ENCODE results near the gene TNPO3. TPM values are rescaled to one million over a fixed set of nuclear protein-coding genes. Genes with fewer than 3 reads are reported as not detected.

The TNPO3 gene
- total RNA-seq, 1 experiment from 2014 or later = 61.5 TPM

DNA sequence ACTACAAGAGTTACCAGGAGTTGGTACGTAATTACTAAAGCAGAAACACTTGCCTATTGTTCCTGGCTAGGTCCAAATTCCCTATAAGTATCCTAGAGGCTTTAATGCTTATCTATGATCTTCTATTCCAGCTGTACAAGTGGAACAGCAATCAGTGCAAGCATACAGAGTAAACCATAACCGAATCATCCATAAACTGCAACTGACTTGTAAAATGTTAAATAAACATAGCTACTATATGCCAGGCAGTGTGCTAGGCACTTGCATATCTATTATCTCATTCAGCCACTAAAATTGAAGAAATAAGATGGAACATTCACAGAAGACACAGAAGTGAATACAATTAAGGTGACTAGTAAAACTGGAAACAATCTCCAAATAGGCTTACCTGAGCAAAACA is 61.5 kb downstream of the TNPO3 start:
- Histone ChIP-seq H3K9me3 (replicated peaks) (no peaks in the 10 kb centered on the region), H3K27me3 (replicated peaks) (no peaks in the 10 kb centered on the region), H3K4me3 (no peak overlapping the region), H3K27ac (no peak overlapping the region), H3K36me3 (peaks cover 77% of the 10 kb centered on the region), H3K4me1 (replicated peaks) (peaks cover 7% of the 10 kb centered on the region)
- no peak for DNase-seq (ENCODE audit: low read depth in 1 of 2, low spot score in 2 of 2)

DNA sequence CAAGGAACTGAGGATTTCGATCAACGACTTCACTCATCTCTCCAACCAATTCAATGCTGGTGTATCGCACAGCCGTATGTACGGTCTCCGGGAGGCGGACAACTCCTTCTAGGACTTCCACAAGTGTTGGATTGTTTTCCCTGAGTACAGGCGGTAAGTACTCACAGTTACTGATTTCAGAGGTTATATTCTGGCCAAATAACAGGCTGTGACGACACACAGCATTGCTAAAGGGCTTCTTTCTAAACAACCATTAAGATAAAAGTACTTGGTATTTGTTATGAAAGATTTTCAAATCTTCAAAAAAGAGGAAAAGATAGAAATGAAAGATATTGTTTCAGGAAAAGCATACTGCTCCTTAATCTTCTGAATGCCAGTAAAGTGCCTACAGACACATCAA is 65.0 kb downstream of the TNPO3 start:
- no peak for DNase-seq (ENCODE audit: low read depth in 1 of 2, low spot score in 2 of 2)
- H3K4me3 ChIP-seq = no peak overlapping the region
- H3K4me1 ChIP-seq (replicated peaks) = no peaks in the 10 kb centered on the region
- H3K36me3 ChIP-seq = peaks cover 83% of the 10 kb centered on the region
- H3K27me3 ChIP-seq (replicated peaks) = no peaks in the 10 kb centered on the region
- no peaks in the 10 kb centered on the region for H3K9me3 ChIP-seq (replicated peaks)
- H3K27ac ChIP-seq = no peak overlapping the region

DNA sequence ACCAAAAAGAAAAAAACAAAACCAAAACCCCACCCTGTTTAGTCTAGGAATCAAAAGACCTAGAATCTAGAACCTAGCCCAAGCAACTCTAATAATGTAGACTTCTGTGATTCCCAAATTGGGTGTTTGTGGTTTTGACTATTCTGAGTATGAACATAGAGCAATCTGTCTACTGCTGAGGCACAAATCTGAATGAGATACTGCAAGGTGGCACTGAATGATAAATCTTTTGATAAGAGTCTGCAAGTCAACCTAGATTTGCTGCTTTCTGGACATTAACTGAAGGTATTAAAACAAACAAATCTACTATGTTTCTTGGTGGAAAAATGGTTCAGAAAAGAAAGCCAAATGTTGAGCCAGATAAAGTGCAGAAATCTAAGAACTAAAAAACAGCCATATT is 66.5 kb downstream of the TNPO3 start:
- Histone ChIP-seq H3K4me3 (no peak overlapping the region), H3K27ac (no peak overlapping the region), H3K36me3 (peaks cover 85% of the 10 kb centered on the region), H3K27me3 (replicated peaks) (no peaks in the 10 kb centered on the region), H3K9me3 (replicated peaks) (no peaks in the 10 kb centered on the region), H3K4me1 (replicated peaks) (no peaks in the 10 kb centered on the region)
- DNase-seq (ENCODE audit: low read depth in 1 of 2, low spot score in 2 of 2) = no peak

DNA sequence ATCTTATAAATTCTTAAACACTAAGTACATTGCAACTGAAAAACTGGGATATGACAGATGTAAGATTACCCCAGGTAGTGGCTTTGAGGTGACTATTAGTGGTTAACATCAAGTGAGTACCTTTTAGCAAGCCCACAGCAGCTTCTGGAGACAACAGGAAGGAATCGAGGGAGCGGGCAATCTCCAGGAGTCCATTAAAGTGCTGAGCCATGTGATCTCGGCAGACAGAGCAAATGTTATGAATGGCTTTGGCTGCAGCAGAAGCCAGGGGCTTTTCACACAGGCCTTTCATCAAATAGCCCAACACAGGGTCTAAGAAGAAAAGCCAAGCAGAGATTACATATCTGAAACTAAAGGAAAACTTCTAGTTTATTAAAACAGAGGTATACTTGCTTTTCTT is 68.3 kb downstream of the TNPO3 start:
- Histone ChIP-seq H3K27me3 (replicated peaks) (no peaks in the 10 kb centered on the region), H3K36me3 (peaks cover 89% of the 10 kb centered on the region), H3K4me1 (replicated peaks) (no peaks in the 10 kb centered on the region), H3K9me3 (replicated peaks) (no peaks in the 10 kb centered on the region), H3K4me3 (no peak overlapping the region), H3K27ac (no peak overlapping the region)
- no peak for DNase-seq (ENCODE audit: low read depth in 1 of 2, low spot score in 2 of 2)

DNA sequence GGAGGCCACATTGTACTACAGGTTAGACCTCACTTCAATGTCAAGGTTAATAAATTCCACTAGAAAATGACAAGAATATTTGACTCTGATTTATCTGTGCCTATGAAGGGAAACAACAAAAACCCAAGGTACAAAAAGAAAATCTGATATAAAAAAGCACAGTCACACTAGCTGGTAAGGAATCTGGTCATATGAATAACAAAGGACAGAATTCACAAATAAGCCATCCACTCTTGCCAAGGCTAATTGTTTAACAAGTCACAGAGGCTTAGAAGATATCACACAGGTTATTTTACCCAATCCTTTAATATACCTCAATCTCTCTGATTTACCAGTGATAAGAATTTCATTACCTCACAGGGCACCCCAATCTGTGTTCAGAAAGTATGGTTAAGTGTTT is 69.3 kb downstream of the TNPO3 start:
- no peak overlapping the region for H3K4me3 ChIP-seq
- H3K27me3 ChIP-seq (replicated peaks) = no peaks in the 10 kb centered on the region
- H3K27ac ChIP-seq = no peak overlapping the region
- no peaks in the 10 kb centered on the region for H3K9me3 ChIP-seq (replicated peaks)
- DNase-seq (ENCODE audit: low read depth in 1 of 2, low spot score in 2 of 2) = no peak
- no peaks in the 10 kb centered on the region for H3K4me1 ChIP-seq (replicated peaks)
- peaks cover 88% of the 10 kb centered on the region for H3K36me3 ChIP-seq

DNA sequence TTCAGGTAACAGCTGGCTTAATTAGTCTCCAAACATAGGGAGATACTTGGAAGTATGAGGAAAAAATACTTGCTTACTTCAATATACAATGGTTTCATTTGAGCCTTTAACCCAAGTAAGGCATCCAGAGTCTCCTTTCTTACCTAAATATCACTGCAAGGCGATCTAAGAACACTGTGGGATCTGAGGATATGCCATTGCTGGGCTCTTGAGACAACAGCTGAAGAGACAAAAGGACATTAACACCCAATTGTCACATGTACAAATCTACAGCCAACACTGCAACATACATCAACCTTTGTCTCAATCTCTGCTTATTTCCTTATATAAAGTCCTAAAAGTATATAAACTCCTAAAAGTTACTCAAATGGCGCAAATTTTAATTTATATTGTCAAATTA is 72.8 kb downstream of the TNPO3 start:
- H3K4me1 ChIP-seq (replicated peaks) = no peaks in the 10 kb centered on the region
- no peaks in the 10 kb centered on the region for H3K27me3 ChIP-seq (replicated peaks)
- no peak for DNase-seq (ENCODE audit: low read depth in 1 of 2, low spot score in 2 of 2)
- H3K27ac ChIP-seq = no peak overlapping the region
- H3K36me3 ChIP-seq = peaks cover 91% of the 10 kb centered on the region
- no peak overlapping the region for H3K4me3 ChIP-seq
- no peaks in the 10 kb centered on the region for H3K9me3 ChIP-seq (replicated peaks)

DNA sequence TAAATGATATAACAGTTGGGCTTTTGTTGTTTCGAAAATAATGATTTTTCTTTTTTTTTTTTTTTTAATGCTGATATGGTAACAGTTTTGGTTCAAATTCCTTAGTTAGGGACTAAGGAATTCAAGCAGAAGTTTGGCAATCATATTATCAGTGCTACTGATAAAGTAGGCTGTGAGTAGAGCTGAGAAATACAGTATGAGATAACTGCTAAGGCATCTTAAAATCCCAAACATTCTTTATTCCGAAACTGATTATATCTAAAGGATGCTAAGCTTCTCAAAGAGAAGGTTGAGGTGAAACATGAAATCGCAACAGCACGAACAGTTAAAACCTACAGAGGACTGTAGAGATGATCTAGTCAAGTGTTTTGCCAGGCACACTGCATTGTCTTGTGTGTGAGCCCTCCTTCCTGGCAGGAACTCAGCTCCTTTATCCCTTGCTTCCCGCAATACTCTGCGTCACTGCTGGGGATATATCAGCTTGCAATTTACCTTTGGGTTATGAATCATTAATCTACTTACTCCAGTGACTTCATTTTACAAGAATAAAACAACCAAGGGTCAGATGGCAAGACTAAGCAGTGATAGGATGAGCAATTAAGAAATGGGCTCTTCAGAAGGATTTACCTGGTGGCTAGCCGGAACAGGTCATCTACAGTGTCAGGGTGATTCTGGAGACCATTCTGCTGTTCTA is 80.5 kb downstream of the TNPO3 start:
- Histone ChIP-seq H3K27ac (no peak overlapping the region), H3K27me3 (replicated peaks) (no peaks in the 10 kb centered on the region), H3K9me3 (replicated peaks) (no peaks in the 10 kb centered on the region), H3K36me3 (peaks cover 92% of the 10 kb centered on the region), H3K4me3 (no peak overlapping the region), H3K4me1 (replicated peaks) (no peaks in the 10 kb centered on the region)
- DNase-seq (ENCODE audit: low read depth in 1 of 2, low spot score in 2 of 2) = no peak

DNA sequence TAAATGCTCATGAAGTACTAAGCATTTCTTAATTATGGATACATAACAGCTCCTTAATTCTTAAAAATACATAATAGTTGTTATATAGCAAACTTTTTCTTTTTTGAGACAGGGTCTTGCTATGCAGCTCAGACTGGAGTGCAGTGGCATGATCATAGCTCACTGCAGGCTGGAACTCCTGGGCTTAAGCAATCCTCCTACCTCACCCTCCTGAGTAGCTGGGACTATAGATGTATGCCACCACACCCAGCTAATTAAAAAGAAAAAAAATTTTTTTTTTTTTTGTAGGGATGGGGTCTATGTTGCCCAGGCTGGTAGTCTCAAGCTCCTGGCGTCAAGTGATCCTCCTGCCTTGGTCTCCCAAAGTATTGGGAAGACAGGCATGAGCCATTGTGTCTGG is 86.3 kb downstream of the TNPO3 start:
- no peak overlapping the region for H3K27ac ChIP-seq
- no peaks in the 10 kb centered on the region for H3K9me3 ChIP-seq (replicated peaks)
- no peak overlapping the region for H3K4me3 ChIP-seq
- no peaks in the 10 kb centered on the region for H3K27me3 ChIP-seq (replicated peaks)
- H3K36me3 ChIP-seq = peaks cover 81% of the 10 kb centered on the region
- no peaks in the 10 kb centered on the region for H3K4me1 ChIP-seq (replicated peaks)
- DNase-seq (ENCODE audit: low read depth in 1 of 2, low spot score in 2 of 2) = no peak

DNA sequence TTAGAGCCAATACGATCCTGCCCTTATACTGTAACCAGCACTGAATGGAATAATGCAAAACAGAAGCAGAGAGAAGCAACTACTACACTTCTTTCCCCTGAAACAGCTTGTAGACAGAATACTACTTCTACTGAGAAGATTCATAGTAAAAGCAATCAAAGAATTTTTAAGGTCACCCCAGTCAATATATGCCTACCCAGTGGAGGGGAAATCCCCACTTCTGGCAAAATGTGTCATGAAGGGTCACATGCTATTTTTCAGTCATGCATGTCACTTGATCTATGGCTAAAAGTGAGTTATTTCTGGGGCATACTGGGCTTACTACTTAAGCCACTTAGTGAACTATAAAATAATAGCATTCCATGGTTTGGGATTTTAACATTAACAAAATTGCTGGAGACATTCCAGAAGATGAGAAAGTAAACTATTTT is 91.6 kb downstream of the TNPO3 start:
- Histone ChIP-seq H3K27me3 (replicated peaks) (no peaks in the 10 kb centered on the region), H3K4me3 (no peak overlapping the region), H3K36me3 (peaks cover 69% of the 10 kb centered on the region), H3K27ac (no peak overlapping the region), H3K4me1 (replicated peaks) (no peaks in the 10 kb centered on the region), H3K9me3 (replicated peaks) (no peaks in the 10 kb centered on the region)
- DNase-seq (ENCODE audit: low read depth in 1 of 2, low spot score in 2 of 2) = no peak

DNA sequence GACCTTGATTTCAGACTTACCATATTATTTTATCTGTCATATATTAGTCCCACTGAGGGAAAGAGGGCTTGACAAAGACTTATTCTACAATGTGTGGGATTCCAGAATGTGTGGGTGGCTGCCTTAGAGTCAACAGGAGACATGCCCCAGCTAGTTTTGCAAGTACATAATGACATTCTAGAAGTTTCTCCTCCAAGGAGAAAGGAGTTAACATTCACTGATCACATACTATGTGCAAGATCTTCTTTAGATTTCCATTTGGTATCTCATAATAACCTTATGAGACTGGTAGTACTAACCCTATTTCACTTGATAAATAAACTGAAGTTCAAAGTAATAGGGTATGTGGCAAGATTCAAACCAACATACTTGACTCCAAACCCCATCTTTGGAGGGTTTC is 92.0 kb downstream of the TNPO3 start:
- no peaks in the 10 kb centered on the region for H3K4me1 ChIP-seq (replicated peaks)
- DNase-seq (ENCODE audit: low read depth in 1 of 2, low spot score in 2 of 2) = no peak
- H3K27ac ChIP-seq = no peak overlapping the region
- H3K27me3 ChIP-seq (replicated peaks) = no peaks in the 10 kb centered on the region
- peaks cover 68% of the 10 kb centered on the region for H3K36me3 ChIP-seq
- no peak overlapping the region for H3K4me3 ChIP-seq
- H3K9me3 ChIP-seq (replicated peaks) = no peaks in the 10 kb centered on the region

DNA sequence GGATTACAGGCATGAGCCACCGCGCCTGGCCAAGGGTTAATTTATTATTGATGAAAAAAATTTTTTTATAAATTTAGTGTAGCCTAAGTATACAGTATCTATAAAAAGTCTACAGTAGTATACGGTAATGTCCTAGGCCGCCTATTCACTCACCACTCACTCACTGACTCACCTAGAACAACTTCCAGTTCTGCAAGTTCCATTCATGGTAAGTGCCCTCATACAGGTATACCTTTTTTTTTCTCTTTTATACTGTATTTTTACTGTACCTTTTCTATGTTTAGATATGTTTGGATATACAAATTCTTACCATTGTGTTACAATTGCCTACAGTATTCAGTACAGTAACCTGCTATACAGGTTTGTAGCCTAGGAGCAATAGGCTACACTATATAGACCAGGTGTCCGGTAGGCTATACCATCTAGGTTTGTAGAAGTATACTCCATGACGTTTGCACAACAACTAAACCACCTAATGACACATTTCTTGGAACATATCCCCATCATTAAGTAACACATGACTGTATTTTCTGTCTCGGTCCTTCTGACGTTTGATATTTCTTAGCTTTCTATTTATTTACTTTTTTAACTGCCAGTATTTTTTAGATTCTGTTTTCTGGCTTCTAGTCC is 93.8 kb downstream of the TNPO3 start:
- Histone ChIP-seq H3K36me3 (peaks cover 70% of the 10 kb centered on the region), H3K27me3 (replicated peaks) (no peaks in the 10 kb centered on the region), H3K9me3 (replicated peaks) (no peaks in the 10 kb centered on the region), H3K27ac (no peak overlapping the region), H3K4me3 (no peak overlapping the region), H3K4me1 (replicated peaks) (no peaks in the 10 kb centered on the region)
- DNase-seq (ENCODE audit: low read depth in 1 of 2, low spot score in 2 of 2) = no peak

DNA sequence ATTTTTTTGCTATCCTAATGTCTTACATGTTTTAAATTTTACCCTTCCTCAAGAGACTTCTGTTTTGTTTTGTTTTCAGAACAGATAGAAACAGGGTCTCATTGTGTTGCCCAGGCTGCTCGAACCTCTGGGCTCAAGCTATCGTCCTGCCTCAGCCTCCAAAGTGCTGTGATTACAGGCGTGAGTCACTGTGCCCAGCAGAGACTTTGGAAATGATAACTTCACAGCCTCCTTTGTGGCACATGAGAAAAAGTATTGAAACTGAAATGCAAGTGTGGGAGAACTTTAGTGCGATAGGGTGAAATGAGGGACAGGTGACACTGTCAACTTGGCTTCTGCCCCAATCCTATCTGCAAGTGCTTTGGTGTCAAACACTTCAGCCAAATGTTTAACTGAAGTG is 95.6 kb downstream of the TNPO3 start:
- no peaks in the 10 kb centered on the region for H3K27me3 ChIP-seq (replicated peaks)
- H3K4me1 ChIP-seq (replicated peaks) = no peaks in the 10 kb centered on the region
- H3K27ac ChIP-seq = no peak overlapping the region
- no peak for DNase-seq (ENCODE audit: low read depth in 1 of 2, low spot score in 2 of 2)
- H3K4me3 ChIP-seq = no peak overlapping the region
- H3K9me3 ChIP-seq (replicated peaks) = no peaks in the 10 kb centered on the region
- H3K36me3 ChIP-seq = peaks cover 75% of the 10 kb centered on the region

DNA sequence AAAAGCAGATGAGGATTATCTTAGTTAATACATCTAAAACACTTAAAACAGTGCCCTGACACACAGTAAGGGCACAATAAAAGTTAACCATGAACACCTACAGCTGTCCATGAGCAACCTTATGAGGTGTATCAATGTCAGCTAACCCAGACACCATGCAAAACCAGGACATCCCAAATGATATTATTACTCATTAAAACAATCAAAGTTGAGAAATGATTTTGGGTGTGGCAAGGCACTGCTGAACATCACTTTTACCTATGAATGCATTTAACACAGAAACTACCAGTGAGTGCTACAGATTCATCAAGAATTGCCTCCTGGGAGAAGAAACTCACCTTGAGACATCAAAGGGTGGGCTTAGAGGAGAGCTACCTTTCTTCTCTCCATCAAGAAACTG is 98.9 kb downstream of the TNPO3 start:
- DNase-seq (ENCODE audit: low read depth in 1 of 2, low spot score in 2 of 2) = no peak
- Histone ChIP-seq H3K27ac (no peak overlapping the region), H3K9me3 (replicated peaks) (no peaks in the 10 kb centered on the region; the same call in 1 of the 2 replicates), H3K4me3 (no peak overlapping the region), H3K27me3 (replicated peaks) (no peaks in the 10 kb centered on the region; the same call in 1 of the 2 replicates), H3K36me3 (peaks cover 81% of the 10 kb centered on the region), H3K4me1 (replicated peaks) (0 out of 2 replicates have a peak, but pooled peaks cover 2% of the 10 kb centered on the region)

DNA sequence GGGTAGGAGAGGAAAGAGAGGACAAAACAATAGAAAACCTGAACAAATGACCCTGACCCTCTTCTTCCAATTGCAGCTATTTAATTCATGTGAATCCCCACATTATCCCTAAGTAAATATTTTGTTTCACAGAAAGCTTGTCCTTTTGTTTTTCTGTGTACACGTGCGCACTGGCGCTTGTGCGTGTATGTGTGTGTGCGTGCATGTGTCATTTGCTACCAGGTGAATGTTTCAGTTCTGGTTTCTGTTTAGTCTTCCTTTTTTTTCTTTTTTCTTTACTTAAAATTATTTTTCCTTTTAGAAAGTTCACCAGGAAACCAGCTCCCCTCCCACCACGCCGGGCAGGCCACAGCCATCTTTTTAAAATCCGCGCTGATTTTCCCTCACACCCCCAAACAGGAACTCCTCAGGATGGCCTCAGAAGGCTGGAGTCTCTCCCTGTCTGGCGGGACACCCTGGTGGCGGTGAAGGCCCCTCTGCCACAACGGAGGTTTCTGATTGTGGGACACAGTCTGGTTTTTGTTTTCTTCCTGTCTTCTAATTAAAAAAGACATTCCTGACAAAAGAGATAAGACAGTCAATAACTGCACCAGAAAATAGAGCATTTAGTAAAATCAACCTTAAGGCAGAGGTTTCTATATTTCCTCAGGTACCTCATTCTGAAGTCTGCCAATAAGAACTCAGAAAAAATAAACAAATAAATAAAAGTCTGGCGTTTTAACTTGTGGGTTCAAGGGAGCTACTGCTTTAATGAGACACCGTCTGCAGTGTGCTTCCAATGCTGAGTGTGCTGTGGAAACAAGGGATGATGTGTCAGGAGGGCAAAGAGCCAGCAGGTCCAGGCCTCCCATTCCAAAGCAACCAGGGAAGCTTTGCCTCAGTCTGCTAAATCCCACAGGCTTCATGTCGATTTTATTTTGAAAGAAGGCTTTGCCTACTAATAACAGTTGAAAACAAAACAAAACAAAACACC is 99.8 kb downstream of the TNPO3 start:
- Histone ChIP-seq H3K4me3 (no peak overlapping the region), H3K9me3 (replicated peaks) (no peaks in the 10 kb centered on the region; the same call in 1 of the 2 replicates), H3K27me3 (replicated peaks) (no peaks in the 10 kb centered on the region; the same call in 1 of the 2 replicates), H3K36me3 (peaks cover 82% of the 10 kb centered on the region), H3K27ac (no peak overlapping the region), H3K4me1 (replicated peaks) (0 out of 2 replicates have a peak, but pooled peaks cover 2% of the 10 kb centered on the region)
- DNase-seq (ENCODE audit: low read depth in 1 of 2, low spot score in 2 of 2) = no peak

Data from SJSA1 (cell line).